NOMO-1 treated with dmso at 0.1 percent for 144 hours (cell line): Measurements from ENCODE around the gene TNIP2.

Experiments used
- DNase-seq: peaks from one replicate; lab custom pipeline; 2025; ENCODE audit not compliant: unreplicated experiment; lab: John Stamatoyannopoulos, UW

The TNIP2 gene

GRCh38 chr4:2755821-2756690 is at the start of gene TNIP2:
TNIP2 (minus strand) TSS chr4:2756336; CDS start chr4:2756289, 47 bp downstream.
- DNase-seq, result peak; percentile 46

DNA sequence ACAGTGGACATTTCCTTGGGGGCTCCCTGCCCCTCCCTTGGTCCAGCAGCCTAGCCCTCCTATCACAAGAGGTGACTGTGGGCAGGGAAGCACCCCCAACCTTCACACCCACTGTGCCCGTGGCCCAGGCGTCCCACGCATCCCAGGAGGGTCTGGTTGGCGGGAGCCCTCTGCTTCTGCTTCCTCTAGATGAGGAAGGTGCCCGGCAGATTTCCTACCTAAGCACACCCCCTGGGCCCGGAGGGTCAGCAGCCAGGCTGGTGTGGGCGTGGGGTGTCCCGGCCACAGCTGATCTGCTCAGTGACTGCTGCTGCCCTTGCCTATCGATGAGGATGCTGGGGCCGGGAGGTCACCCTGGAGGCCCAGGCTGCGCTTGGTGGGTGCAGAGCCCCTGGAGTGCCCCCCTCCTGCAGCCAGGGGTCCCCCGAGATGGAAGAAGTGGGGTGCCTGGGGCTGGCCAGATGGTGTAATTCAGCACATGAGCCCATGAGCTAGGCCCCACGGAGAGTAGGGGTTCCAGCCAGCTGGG is 48.9 kb upstream of the TNIP2 start:
- no peak for DNase-seq

GRCh38 chr4:2804449-2804972 is 48.4 kb upstream of the TNIP2 start:
- no peak for DNase-seq

GRCh38 chr4:2803624-2804448 is 47.7 kb upstream of the TNIP2 start:
- DNase-seq, result no peak

GRCh38 chr4:2802618-2803531 is 46.7 kb upstream of the TNIP2 start:
- no peak for DNase-seq

DNA sequence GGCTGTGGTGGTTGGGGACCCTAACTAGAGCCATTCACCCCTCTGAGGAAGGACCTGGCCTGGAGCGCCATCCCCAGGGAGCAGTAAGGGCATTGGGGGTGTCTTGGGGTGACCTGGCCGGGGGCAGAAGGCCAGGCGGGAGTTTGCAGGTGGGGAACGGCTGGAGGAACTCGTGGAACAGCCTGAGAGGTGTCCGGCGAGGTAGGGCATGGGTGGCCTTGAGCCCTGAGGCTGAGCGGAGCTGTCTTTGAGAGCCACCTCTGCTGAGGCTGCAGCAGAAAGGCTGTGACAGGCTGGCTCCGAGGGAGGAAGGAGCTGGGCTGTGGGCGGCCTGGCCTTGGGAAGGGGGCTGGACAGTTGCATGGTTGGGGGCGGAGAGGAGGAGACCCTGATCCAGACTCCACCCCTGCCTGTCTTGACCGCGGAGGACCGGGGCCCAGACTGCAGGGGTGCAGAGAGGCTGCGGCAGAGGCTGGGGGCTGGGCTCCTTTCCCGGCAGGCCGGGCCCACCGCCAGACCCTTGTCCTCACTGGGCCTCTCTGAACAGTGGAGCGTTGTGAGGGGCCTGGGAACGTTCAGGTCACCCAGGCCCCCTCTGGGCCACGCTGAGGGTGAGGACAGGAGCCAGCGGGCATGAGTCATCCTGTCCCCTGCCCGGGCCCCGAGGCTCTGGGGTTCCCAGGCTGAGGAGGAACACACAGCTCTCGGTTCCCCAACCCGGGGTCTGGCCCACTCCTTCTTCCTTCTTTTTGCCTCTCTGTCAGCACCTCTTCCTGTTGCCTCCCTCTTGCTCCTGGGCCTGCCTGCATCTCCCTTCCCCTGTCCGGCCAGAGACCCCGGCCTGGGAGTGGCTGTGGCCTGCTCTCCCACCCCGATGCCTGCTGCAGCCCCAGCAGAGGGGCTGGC is 44.8 kb upstream of the TNIP2 start:
- DNase-seq, result peak; percentile 76

DNA sequence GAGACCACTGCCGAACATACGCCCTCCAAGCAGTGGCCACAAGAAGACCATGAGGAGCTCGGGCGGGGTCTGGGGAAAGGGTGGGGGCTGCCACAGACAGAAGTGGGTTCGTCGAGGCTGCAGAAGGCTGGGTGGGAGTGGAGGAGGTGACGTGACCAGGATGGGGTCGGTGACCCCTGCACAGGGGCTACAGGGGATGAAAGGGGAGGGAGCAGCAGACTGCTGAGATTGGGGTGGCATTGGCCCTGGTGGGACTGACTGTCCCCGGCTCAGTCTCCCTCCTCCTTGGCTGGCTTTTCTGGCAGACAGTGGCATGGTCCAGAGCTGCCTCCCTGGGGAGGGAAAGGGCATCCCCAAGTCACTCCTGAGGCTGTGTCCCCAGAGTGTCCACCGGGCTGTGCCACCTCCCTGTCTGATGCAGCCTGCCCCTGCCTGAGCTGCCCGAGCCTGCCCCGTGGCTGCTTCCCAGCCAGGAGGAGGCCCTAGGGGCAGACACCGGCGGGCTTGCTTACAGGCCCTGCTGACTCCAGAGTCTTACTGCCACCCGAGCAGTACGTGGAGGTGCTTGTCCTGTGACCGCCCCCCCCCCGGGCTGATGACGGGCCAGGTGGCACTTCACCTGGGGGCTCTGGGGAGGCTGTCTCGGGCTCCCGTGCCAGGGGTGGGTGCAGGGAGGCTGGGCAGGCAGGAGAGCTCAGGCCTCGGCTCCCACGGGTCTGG is 44.0 kb upstream of the TNIP2 start:
- no peak for DNase-seq

DNA sequence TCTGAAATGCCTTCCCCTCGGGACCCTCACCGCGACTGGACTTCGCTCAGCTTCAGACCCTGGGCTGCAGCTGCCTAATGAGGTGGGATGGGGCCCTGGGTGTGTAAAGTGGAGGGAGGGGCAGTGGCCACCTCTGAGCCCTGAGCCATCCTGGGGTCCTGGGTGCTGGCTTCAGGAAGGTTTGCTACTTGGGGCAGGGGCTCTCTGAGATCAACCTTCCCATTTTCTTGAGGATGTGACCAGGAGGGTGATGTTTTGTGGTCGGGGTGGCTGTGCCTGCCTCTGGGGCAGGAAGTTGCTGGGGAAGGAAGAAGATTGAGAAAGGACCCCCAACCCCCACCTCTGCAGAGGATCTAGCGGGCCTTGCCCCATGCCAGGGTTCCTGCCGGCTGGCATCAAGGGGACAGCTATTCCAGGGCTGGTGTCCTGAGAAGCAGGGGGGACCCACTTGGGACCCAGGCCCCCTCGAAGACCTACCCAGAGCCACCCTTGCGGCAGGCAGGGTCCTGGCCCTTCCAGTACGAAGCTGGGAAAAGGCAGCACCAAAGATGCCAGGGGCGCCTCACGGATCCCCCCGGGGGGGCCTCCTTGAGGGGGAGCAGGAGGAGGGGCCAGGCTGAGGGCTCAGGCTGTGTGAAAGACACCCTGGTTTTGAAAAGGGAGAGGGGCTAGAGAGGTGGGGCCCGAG is 43.2 kb upstream of the TNIP2 start:
- DNase-seq, result no peak

DNA sequence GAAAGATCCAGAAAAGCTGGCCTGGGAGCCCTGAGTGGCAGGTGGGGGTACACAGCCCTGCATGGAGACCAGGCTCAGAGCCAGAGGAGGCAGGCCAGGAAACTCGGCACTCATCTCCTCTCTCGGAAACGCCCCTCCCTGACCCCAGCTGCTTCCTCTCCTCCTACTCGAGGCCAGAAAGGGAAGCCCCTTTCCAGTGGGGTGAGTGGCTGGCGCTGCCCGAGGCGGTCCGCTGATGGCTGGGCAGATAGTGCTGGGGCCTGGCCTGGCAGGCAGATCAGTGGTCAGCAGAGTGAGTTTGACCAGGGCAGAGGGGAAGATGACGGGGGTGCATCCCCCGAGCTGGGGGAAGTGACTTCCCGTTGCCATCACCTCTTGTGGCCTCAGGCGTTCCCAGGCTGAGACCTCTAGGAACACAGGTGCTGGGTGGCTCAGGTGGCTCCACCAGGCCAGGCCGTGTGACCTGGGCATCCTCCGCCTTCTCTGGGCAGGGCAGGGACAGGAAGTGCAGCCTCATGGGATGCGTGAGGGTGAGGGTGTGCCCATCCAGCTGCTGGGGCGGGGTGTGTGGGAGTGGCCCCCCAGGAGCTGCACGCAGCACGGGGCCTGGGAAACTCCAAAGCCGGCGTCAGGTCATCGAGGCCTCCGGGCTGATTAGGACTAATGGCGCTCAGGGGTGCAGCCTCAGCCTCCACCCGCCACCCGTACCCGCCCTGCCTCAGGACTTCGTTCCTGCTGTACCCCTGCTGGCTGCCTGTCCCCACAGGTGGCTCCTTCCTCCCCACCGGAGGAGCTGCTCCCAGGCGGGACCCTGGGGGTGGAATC is 42.5 kb upstream of the TNIP2 start:
- peak; percentile 43 for DNase-seq

- no peak for DNase-seq
Measured at GRCh38 chr4:2797545-2798305, 41.6 kb upstream of the TNIP2 start.

DNA sequence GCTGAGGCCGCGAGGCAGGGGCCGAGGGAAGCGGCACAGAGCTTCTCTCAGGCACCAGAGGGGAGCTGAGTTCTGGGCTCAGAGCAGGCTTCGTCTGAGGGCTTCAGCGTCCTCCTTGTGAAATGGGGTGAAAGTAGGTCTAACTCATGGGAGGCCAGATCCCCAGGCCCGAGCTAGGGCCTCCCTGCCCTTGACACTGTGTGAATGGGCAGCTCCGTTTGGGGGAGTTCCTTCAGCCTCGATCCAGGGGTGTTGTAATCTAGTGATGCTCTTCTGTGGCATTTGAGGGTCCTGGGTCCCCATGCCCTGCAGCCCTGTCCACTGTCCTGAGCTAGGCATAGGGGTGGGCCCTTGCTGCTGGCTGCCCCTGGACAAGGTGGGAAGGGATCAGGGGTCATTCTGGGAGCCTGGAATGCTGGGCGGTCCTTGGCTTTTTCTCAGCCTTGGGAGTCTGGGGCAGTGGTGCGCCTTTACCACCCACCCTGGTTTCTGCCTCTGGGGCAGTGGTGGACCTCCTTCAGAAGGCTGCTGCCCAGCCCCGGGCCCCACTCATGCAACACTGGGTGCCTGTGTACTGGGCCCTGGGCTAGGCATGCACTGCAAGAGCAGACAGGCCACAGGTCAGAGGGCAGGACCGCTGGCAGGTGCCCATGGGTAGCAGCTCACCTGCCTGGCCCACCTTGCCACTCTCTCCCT is 40.9 kb upstream of the TNIP2 start:
- no peak for DNase-seq

DNA sequence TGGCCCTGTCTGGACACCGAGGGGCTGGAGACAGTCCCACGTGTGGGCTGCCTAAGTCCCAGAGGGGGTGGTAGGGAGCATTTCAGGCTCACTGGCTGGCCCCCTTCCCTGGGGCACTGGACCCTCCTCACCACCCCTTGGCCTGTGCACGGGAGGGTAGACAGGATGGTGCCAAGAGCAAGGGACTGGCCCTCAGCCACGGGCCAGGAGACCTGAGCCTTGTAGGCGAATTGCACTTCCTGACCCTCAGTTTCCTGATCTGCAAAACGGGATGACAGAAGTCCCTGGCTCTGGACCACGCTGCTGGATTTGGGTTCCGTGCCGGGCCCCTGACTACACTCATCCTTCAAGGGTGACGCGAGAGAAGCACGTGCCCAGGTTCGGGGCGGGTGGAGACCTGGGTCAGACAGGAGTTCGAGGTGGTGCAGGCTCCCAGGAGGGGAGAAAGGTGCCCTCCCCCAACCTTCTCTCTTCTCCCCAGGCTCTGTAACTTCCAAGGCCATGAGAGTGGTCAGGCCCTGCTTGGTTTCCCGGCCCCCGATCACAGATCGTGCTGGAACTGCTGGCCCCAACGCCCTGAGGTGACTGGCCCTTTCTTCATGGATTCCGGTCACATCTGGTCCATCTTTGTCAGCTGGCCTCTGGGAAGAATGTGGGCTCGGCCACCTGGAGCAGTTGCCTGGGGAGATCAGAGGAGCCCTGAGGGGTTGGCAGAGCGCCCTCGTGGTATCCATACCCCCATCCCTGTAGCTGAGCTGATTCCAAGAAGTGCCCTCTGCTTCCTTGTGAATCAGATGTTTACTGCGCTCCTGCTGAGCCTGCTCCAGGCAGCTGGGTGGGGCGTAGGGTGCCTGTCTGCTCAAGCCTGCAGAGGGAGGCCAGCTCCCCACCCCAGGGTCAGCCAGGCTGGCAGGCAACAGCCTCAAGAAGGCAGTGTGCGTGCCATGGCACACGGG is 40.0 kb upstream of the TNIP2 start:
- DNase-seq, result no peak

- DNase-seq, result no peak
Measured at GRCh38 chr4:2795300-2795892, 39.3 kb upstream of the TNIP2 start.

GRCh38 chr4:2794486-2795299 is 38.6 kb upstream of the TNIP2 start:
- peak; percentile 28 for DNase-seq
